ENCODE measurements around the gene HLA-DMA. TPM values are rescaled to one million over a fixed set of nuclear protein-coding genes. Genes with fewer than 3 reads are reported as not detected.

HLA-DMA gene
- total and polyA plus RNA-seq, 2 of the 4 experiments (the other 2 are of a cell fraction), result 2.3 to 8.3 TPM

DNA sequence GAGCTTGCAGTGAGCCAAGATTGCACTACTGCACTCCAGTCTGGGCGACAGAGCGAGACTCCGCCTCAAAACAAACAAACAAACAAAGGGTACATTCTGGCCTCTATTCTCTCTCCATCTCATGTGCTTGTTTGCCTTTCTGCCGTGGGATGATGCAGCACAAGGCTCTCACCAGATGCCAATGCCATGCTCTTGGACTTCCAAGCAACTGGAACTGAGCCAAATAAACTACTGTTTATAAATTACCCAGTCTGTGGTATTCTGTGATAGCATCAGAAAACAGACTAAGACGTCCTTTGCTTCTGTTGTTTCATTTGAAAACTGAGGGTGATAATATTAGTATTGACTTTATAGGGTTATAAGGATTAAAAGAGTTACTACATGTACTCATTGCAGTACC is 11.9 kb upstream of the HLA-DMA start:
- no peak overlapping the region for H2BK5ac ChIP-seq (ENCODE audit: low read depth, low read length, poor library complexity, severe bottlenecking)
- no TSS peak for BruUV-seq (replicated peaks)
- dilution Hi-C loops (cut with HindIII; ENCODE audit: low sequenced_read_pairs, unreplicated experiment) (no loop called here), in situ Hi-C loops (cut with MboI; ENCODE audit: low sequenced_read_pairs) (loop anchor here (25.0 kb wide), 1 partner anchor 777 kb away; the partner anchor contains the start of genes AGER, AGPAT1, GPSM3 and PBX2), intact Hi-C loops (cut with micrococcal nuclease) (no loop called here)
- H2AFZ ChIP-seq (replicated peaks; ENCODE audit: low read length, poor library complexity), result no peak overlapping the region
- no peak overlapping the region for H3K18ac ChIP-seq (ENCODE audit: low read depth, low read length)
- peaks cover 4% of the 10 kb centered on the region; the same call in 1 of the 2 replicates for H3K4me1 ChIP-seq (ENCODE audit: control insufficient read depth, insufficient read depth, low read length)
- no peak overlapping the region for H2BK20ac ChIP-seq (ENCODE audit: low read depth, low read length)
- no CpG with 5 or more reads among the region's 5 CpGs for WGBS, 2 experiments (ENCODE audit: extremely low coverage in 2 of 2, insufficient read length in 1 of 2)
- H4K20me1 ChIP-seq (ENCODE audit: insufficient read depth, low read length), result no peaks in the 10 kb centered on the region; the same call in 1 of the 2 replicates
- H3K4ac ChIP-seq (ENCODE audit: low read depth, low read length), result no peak overlapping the region
- POLR2A ChIA-PET (ENCODE audit: unreplicated experiment), result no interaction called here
- no peak overlapping the region for H4K5ac ChIP-seq (ENCODE audit: low read depth, low read length)
- no peak overlapping the region for H4K91ac ChIP-seq (ENCODE audit: insufficient read depth, low read depth, low read length)
- no peak overlapping the region for H4K8ac ChIP-seq (ENCODE audit: low read depth in 2 of 2, low read length in 2 of 2)
- no peak overlapping the region for H3K23ac ChIP-seq (ENCODE audit: low read depth, low read length)
- no peak overlapping the region for H3K4me2 ChIP-seq (ENCODE audit: low read depth, low read length)
- ATAC-seq (ENCODE audit: low read depth) (no peak), DNase-seq (no peak)
- no peak overlapping the region for H2BK15ac ChIP-seq (ENCODE audit: low read depth, low read length)
- no peaks in the 10 kb centered on the region for H3K9me3 ChIP-seq (ENCODE audit: control insufficient read depth, insufficient read depth, low read length)
- no peaks in the 10 kb centered on the region for H3K27me3 ChIP-seq (ENCODE audit: control insufficient read depth, insufficient read depth, low read length)
- H3K9me1 ChIP-seq (ENCODE audit: insufficient read depth, low read length), result no peaks in the 10 kb centered on the region; the same call in 1 of the 2 replicates
- H2BK120ac ChIP-seq (ENCODE audit: low read depth, low read length), result no peak overlapping the region
- peaks cover 13 to 48% of the 10 kb centered on the region in 2 experiments for H3K79me1 ChIP-seq (ENCODE audit: low read depth in 1 of 2, low read length in 2 of 2)
- H2AK9ac ChIP-seq (replicated peaks; ENCODE audit: low read depth, low read length, poor library complexity), result no peak overlapping the region
- H3K27ac ChIP-seq (ENCODE audit: insufficient read depth, low read length), result no peak overlapping the region
- no peaks in the 10 kb centered on the region for H3K36me3 ChIP-seq (ENCODE audit: control insufficient read depth, insufficient read depth, low read length)
- CTCF ChIA-PET, result no interaction called here
- no peak overlapping the region for H3K4me3 ChIP-seq (ENCODE audit: insufficient read depth, low read depth, low read length)
- no peak overlapping the region for H3K56ac ChIP-seq (ENCODE audit: extremely low read depth, insufficient read depth, low read length)
- H3K14ac ChIP-seq (replicated peaks; ENCODE audit: low read depth, low read length), result no peak overlapping the region
- no peak overlapping the region for H2AK5ac ChIP-seq (ENCODE audit: low read depth, low read length)
- no peak overlapping the region for H3K9ac ChIP-seq (ENCODE audit: low read depth, low read length)
- TF ChIP-seq RCOR1 (IDR thresholded peaks at IDR 0.05; ENCODE audit: insufficient replicate concordance, low read length), result no peak
